DOHH2 (cell line): ENCODE data around the gene SCN2A.

Experiments used
- H3F3A ChIP-seq: fragments of 200-600 bp; sonication (generic), shearing (Covaris generic); 2 replicates; pipeline ENCODE4 v1.6.0; 2016; ENCODE audit warnings: antibody characterized with exemption, mild to moderate bottlenecking; ENCODE audit not compliant: control insufficient read depth, insufficient read depth
- H3K27ac ChIP-seq: fragments of 200-600 bp; sonication (generic); 2 replicates; pipeline ENCODE4 v1.5.1; 2014; ENCODE audit warnings: low read depth, mild to moderate bottlenecking, low read length, moderate library complexity
- H3K27me3 ChIP-seq: fragments of 200-600 bp; sonication (generic); 2 replicates; pipeline ENCODE4 v1.6.1; 2014; ENCODE audit warnings: mild to moderate bottlenecking, low read length, mixed read lengths; ENCODE audit not compliant: control insufficient read depth
- H3K36me3 ChIP-seq: fragments of 200-600 bp; sonication (generic); 2 replicates; pipeline ENCODE4 v1.6.1; 2014; ENCODE audit warnings: mild to moderate bottlenecking, low read length, moderate library complexity, mixed read lengths; ENCODE audit not compliant: control insufficient read depth
- H3K4me1 ChIP-seq: fragments of 200-600 bp; sonication (generic); 2 replicates; pipeline ENCODE4 v1.6.1; 2014; ENCODE audit warnings: mild to moderate bottlenecking, low read length, mixed read lengths; ENCODE audit not compliant: control insufficient read depth
- H3K4me2 ChIP-seq: fragments of 200-600 bp; sonication (generic); 2 replicates; pipeline ENCODE4 v1.6.0; 2014; ENCODE audit warnings: mild to moderate bottlenecking, low read length, moderate library complexity
- H3K4me3 ChIP-seq: fragments of 200-600 bp; sonication (generic); 2 replicates; pipeline ENCODE4 v1.5.1; 2014; ENCODE audit warnings: mild to moderate bottlenecking, low read length, mixed read lengths
- H3K79me2 ChIP-seq: fragments of 200-600 bp; sonication (generic); 2 replicates; pipeline ENCODE4 v1.6.1; 2014; ENCODE audit warnings: mild to moderate bottlenecking, low read length, mixed read lengths; ENCODE audit not compliant: control insufficient read depth
- H3K9me2 ChIP-seq: fragments of 200-600 bp; sonication (generic); replicated peaks from 2 replicates; pipeline ENCODE4 v1.6.1; 2014; ENCODE audit warnings: mild to moderate bottlenecking, low read length, mixed read lengths; ENCODE audit not compliant: control insufficient read depth
- H3K9me3 ChIP-seq: fragments of 200-600 bp; sonication (generic); 2 replicates; pipeline ENCODE4 v1.6.1; 2014; ENCODE audit warnings: antibody characterized with exemption, low read length, mixed read lengths; ENCODE audit not compliant: control insufficient read depth, insufficient read depth
- H4K20me1 ChIP-seq: fragments of 200-600 bp; sonication (generic); 2 replicates; pipeline ENCODE4 v1.6.0; 2014; ENCODE audit warnings: low read depth, mild to moderate bottlenecking, antibody characterized with exemption, low read length, moderate library complexity; ENCODE audit not compliant: control insufficient read depth, insufficient read depth
- CTCF ChIP-seq: fragments of 200-600 bp; sonication (generic); IDR thresholded peaks from one replicate; pipeline ENCODE4 v1.5.1; 2014; ENCODE audit warnings: antibody characterized with exemption, mild to moderate bottlenecking, low read depth, low read length; ENCODE audit not compliant: poor library complexity, severe bottlenecking
- EZH2phosphoT487 ChIP-seq: fragments of 200-600 bp; sonication (generic); IDR thresholded peaks from 2 replicates; pipeline ENCODE4 v1.6.1; 2017; ENCODE audit warnings: borderline replicate concordance, mild to moderate bottlenecking, antibody characterized with exemption, low read length, moderate library complexity, mixed read lengths

The SCN2A gene

GRCh38 chr2:165410276-165410675 is 171.1 kb downstream of the SCN2A start:
- Histone ChIP-seq H3K27me3 (no peaks in the 10 kb centered on the region), H3K4me1 (no peaks in the 10 kb centered on the region; the same call in 1 of the 2 replicates), H3K9me2 (no peaks in the 10 kb centered on the region), H3K9me3 (no peaks in the 10 kb centered on the region), H3K27ac (no peak overlapping the region), H3K36me3 (no peaks in the 10 kb centered on the region), H3K4me3 (no peak overlapping the region), H3K79me2 (no peaks in the 10 kb centered on the region), H3F3A (no peaks in the 10 kb centered on the region), H3K4me2 (no peak overlapping the region), H4K20me1 (no peaks in the 10 kb centered on the region)
- no peak for TF ChIP-seq CTCF
- TF ChIP-seq EZH2phosphoT487: no peak

- no peaks in the 10 kb centered on the region for H3K27me3 ChIP-seq
- H3K9me3 ChIP-seq: no peaks in the 10 kb centered on the region; the same call in 1 of the 2 replicates
- no peak overlapping the region for H3K4me2 ChIP-seq
- no peaks in the 10 kb centered on the region for H3K79me2 ChIP-seq
- no peaks in the 10 kb centered on the region for H3K36me3 ChIP-seq
- H3F3A ChIP-seq: no peaks in the 10 kb centered on the region
- no peaks in the 10 kb centered on the region for H3K9me2 ChIP-seq
- H3K27ac ChIP-seq: no peak overlapping the region
- no peak overlapping the region for H3K4me3 ChIP-seq
- no peaks in the 10 kb centered on the region for H4K20me1 ChIP-seq
- TF ChIP-seq CTCF: no peak
- TF ChIP-seq EZH2phosphoT487: no peak
- H3K4me1 ChIP-seq: no peaks in the 10 kb centered on the region
Observed at GRCh38 chr2:165414187-165414586, 175.0 kb downstream of the SCN2A start.

- no peaks in the 10 kb centered on the region for H3K9me2 ChIP-seq
Observed at GRCh38 chr2:165417009-165417408, 177.8 kb downstream of the SCN2A start.

More at GRCh38 chr2:165417009-165417408, 177.8 kb downstream of the SCN2A start:
- Histone ChIP-seq H3F3A (no peaks in the 10 kb centered on the region), H3K36me3 (no peaks in the 10 kb centered on the region), H3K79me2 (no peaks in the 10 kb centered on the region), H4K20me1 (no peaks in the 10 kb centered on the region), H3K27ac (no peak overlapping the region), H3K4me3 (no peak overlapping the region), H3K4me2 (no peak overlapping the region), H3K27me3 (no peaks in the 10 kb centered on the region), H3K4me1 (no peaks in the 10 kb centered on the region), H3K9me3 (peaks cover under 1% of the 10 kb centered on the region; the same call in 1 of the 2 replicates)
- TF ChIP-seq CTCF (peak; percentile 21), EZH2phosphoT487 (no peak)
